MM.1S (cell line): ENCODE data around the gene MAP3K5.

Source experiments
- DNase-seq: peaks from one replicate; pipeline ENCODE4 v3.0.0-alpha.2; 2015
- H2AFZ ChIP-seq: fragments of 300-600 bp; sonication (generic); 2 replicates; pipeline ENCODE4 v1.6.0; 2016; ENCODE audit warnings: antibody characterized with exemption, low read length
- H3F3A ChIP-seq: fragments of 300-600 bp; sonication (generic); 2 replicates; pipeline ENCODE4 v1.6.1; 2016; ENCODE audit warnings: mild to moderate bottlenecking, antibody characterized with exemption, low read length, moderate library complexity, mixed read lengths; ENCODE audit not compliant: insufficient read depth
- H3K27ac ChIP-seq: fragments of 300-600 bp; sonication (generic); 2 replicates; pipeline ENCODE4 v1.5.1; 2016; ENCODE audit warnings: mild to moderate bottlenecking, low read length
- H3K27me3 ChIP-seq: fragments of 300-600 bp; sonication (generic); replicated peaks from 2 replicates; pipeline ENCODE4 v1.6.0; 2016; ENCODE audit warnings: low read length; ENCODE audit not compliant: insufficient read depth
- H3K36me3 ChIP-seq: fragments of 300-600 bp; sonication (generic); replicated peaks from 2 replicates; pipeline ENCODE4 v1.6.1; 2016; ENCODE audit warnings: mild to moderate bottlenecking, low read length, mixed read lengths; ENCODE audit not compliant: insufficient read depth
- H3K4me1 ChIP-seq: fragments of 300-600 bp; sonication (generic); 2 replicates; pipeline ENCODE4 v1.6.1; 2016; ENCODE audit warnings: low read length, mixed read lengths
- H3K4me2 ChIP-seq: fragments of 300-600 bp; sonication (generic); 2 replicates; pipeline ENCODE4 v1.6.0; 2016; ENCODE audit warnings: low read depth, low read length
- H3K4me3 ChIP-seq: fragments of 300-600 bp; sonication (generic); 2 replicates; pipeline ENCODE4 v1.5.1; 2016; ENCODE audit warnings: low read length, mixed read lengths
- H3K79me2 ChIP-seq: fragments of 300-600 bp; sonication (generic); 2 replicates; pipeline ENCODE4 v1.6.1; 2016; ENCODE audit warnings: mixed run types, low read length, mixed read lengths
- H3K9ac ChIP-seq: fragments of 300-600 bp; sonication (generic); 2 replicates; pipeline ENCODE4 v1.6.1; 2016; ENCODE audit warnings: low read length, mixed read lengths
- H3K9me2 ChIP-seq: fragments of 300-600 bp; sonication (generic); replicated peaks from 2 replicates; pipeline ENCODE4 v1.6.1; 2016; ENCODE audit warnings: mild to moderate bottlenecking, low read length, mixed read lengths; ENCODE audit not compliant: insufficient read depth
- H3K9me3 ChIP-seq: fragments of 300-600 bp; sonication (generic); replicated peaks from 2 replicates; pipeline ENCODE4 v1.6.1; 2016; ENCODE audit warnings: mild to moderate bottlenecking, low read length, mixed read lengths; ENCODE audit not compliant: insufficient read depth
- H4K20me1 ChIP-seq: fragments of 300-600 bp; sonication (generic); 2 replicates; pipeline ENCODE4 v1.6.1; 2016; ENCODE audit warnings: mild to moderate bottlenecking, low read length, moderate library complexity, mixed read lengths; ENCODE audit not compliant: insufficient read depth
- EZH2 ChIP-seq: fragments of 300-600 bp; sonication (generic); optimal IDR thresholded peaks from 2 replicates; pipeline ENCODE3; 2017; ENCODE audit warnings: low read depth, mild to moderate bottlenecking, antibody characterized with exemption, low read length, mixed read lengths
- EZH2phosphoT487 ChIP-seq: fragments of 300-600 bp; sonication (generic); IDR thresholded peaks from 2 replicates; pipeline ENCODE4 v1.6.1; 2018; ENCODE audit warnings: antibody characterized with exemption, low read length
- TF ChIP-seq, protein P1 (sequence below): fragments of 300-600 bp; sonication (generic); IDR thresholded peaks from 2 replicates; pipeline ENCODE4 v1.5.1; 2016; ENCODE audit warnings: antibody characterized with exemption, low read length, mixed read lengths

MAP3K5 gene

DNA sequence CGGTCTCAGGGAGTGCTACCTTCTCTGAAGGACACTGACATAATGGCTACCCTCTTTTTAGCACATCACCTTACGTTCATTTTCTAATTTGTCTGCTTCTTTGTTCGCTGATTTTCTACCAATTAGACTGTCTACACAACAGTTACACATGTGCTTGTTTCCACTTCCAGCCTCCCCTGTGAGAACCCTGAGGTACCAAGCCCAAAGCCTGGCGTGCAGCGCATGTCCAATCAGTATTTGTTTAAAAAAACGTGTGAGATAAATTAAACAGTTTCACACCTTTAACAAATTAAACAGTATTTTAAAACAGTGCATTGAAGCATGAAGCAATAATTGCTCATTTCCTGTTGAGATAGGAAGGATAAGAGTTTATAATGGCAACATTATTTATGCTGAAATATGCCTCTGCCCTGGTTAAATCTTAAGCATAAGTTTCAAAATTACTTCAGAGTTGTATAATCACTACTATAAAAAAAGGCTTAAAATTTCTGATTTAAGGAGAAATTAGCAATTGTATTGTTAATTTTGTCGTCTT, 88.9 kb downstream of the MAP3K5 start:
- Histone ChIP-seq H3K9me2 (no peaks in the 10 kb centered on the region), H3F3A (no peaks in the 10 kb centered on the region), H3K4me2 (no peak overlapping the region), H3K9me3 (no peaks in the 10 kb centered on the region), H3K27me3 (no peaks in the 10 kb centered on the region), H3K4me3 (no peak overlapping the region), H3K36me3 (no peaks in the 10 kb centered on the region), H3K27ac (no peak overlapping the region), H3K79me2 (no peaks in the 10 kb centered on the region), H3K4me1 (no peaks in the 10 kb centered on the region), H2AFZ (no peak overlapping the region), H3K9ac (no peak overlapping the region), H4K20me1 (no peaks in the 10 kb centered on the region)
- TF ChIP-seq EZH2 (no peak), EZH2phosphoT487 (no peak)
- TF ChIP-seq, protein P1, sequence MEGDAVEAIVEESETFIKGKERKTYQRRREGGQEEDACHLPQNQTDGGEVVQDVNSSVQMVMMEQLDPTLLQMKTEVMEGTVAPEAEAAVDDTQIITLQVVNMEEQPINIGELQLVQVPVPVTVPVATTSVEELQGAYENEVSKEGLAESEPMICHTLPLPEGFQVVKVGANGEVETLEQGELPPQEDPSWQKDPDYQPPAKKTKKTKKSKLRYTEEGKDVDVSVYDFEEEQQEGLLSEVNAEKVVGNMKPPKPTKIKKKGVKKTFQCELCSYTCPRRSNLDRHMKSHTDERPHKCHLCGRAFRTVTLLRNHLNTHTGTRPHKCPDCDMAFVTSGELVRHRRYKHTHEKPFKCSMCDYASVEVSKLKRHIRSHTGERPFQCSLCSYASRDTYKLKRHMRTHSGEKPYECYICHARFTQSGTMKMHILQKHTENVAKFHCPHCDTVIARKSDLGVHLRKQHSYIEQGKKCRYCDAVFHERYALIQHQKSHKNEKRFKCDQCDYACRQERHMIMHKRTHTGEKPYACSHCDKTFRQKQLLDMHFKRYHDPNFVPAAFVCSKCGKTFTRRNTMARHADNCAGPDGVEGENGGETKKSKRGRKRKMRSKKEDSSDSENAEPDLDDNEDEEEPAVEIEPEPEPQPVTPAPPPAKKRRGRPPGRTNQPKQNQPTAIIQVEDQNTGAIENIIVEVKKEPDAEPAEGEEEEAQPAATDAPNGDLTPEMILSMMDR, result no peak
- no peak for DNase-seq

DNA sequence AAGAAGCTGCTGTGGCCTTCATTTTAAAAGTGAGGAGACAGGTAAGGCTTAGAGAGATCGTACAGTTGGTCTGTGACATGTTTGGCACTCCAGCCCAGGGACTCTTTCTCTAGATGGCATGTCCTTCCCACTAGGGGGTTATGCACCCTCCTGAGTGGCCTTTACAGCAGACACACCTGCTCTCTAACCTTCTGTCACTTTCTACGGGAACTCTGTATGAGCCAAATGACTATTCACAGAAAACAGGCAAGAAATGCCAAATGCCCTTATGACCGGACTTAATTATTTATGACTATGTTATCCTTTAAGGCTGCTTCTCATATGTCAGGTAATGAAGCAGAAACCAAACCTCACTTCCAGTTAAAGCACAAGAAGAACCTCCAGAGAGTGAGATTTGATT, 91.2 kb downstream of the MAP3K5 start:
- Histone ChIP-seq H3F3A (peaks cover 13% of the 10 kb centered on the region; the same call in 1 of the 2 replicates), H3K4me1 (peaks cover 14% of the 10 kb centered on the region), H3K27ac (no peak overlapping the region), H3K4me3 (no peak overlapping the region), H4K20me1 (no peaks in the 10 kb centered on the region), H3K4me2 (no peak overlapping the region), H3K27me3 (no peaks in the 10 kb centered on the region), H3K9me3 (no peaks in the 10 kb centered on the region), H3K9ac (no peak overlapping the region), H2AFZ (no peak overlapping the region), H3K36me3 (no peaks in the 10 kb centered on the region), H3K79me2 (no peaks in the 10 kb centered on the region), H3K9me2 (no peaks in the 10 kb centered on the region)
- TF ChIP-seq, protein P1, result no peak
- DNase-seq, result no peak

DNA sequence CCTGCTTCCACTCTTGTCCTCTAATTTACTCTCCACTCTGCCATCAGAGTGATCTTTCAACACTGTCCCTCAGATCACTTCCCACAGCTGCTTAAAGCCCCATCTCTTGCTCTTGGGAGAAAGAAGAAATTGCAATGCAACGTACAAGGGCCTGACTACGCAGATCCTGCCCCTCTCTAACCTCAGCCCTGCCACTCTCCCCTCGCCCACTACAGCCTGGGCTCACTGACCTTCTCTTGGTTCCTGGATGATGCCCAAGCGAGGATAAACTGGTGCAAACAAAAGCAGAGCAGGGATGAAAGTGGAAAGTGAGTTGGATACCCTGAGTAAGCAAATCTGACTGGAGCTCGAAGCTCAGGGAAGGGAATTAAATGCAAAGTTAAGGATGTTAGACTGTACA, 92.9 kb downstream of the MAP3K5 start:
- Histone ChIP-seq H3K27me3 (no peaks in the 10 kb centered on the region), H3K9me2 (no peaks in the 10 kb centered on the region), H3K4me1 (peaks cover 17% of the 10 kb centered on the region), H2AFZ (no peak overlapping the region), H3K4me2 (no peak overlapping the region), H3K9me3 (no peaks in the 10 kb centered on the region), H3K36me3 (no peaks in the 10 kb centered on the region), H3K4me3 (no peak overlapping the region), H3K79me2 (no peaks in the 10 kb centered on the region), H3K27ac (no peak overlapping the region), H3K9ac (no peak overlapping the region), H4K20me1 (no peaks in the 10 kb centered on the region), H3F3A (peaks cover 13% of the 10 kb centered on the region; the same call in 1 of the 2 replicates)
- no peak for DNase-seq
- TF ChIP-seq, protein P1, result no peak
- TF ChIP-seq EZH2 (no peak), EZH2phosphoT487 (no peak)
